Measurements from ENCODE around the gene IQSEC1. TPM values are rescaled to one million over a fixed set of nuclear protein-coding genes. Genes with fewer than 3 reads are reported as not detected.

The IQSEC1 gene
- polyA plus RNA-seq, 2 of the 4 experiments (the other 2 are of a cell fraction): 3.7 to 10.7 TPM

DNA sequence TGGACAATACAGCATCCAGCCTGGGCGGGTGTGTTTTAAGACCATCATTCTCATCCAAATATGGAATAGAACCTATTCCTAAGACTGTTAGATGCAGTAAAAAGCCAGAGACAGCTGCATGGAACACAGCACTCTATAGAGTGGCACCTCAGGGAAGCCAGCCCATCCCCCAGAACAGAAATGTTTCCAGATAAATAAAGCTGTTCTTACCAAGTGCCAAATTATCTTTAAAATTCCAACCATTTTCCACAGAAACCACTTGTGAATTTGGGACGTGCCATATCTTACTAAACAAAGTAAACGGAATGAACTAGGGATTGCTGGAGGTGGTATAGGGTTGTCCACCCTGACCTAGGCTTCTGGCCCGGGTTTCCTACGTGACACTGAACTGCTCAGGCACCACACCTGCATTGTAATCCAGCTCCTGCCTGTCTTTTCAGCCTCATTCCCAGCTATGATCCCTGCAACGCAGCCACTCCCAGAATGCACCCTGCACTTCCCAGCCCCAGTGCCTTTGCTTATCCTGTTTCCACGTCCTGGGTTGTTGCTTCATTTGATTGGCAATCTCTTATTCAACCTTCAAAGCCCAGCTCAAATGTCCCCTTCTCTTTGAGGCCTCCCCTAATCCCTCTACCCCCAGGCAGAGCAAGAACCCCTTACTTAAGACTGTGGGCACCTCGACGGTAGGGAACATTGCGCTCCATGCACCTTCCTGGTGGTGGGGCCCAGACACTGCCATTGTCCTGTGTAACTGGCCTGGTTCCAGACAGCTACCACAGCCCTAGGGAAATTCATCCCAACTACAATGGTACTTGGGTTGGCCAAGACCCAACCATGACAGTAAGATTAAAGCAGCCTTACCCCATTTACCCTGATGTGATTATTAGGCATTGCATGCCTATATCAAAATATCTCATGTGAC, 100.2 kb downstream of the IQSEC1 start:
- no peak overlapping the region for H3K4me3 ChIP-seq
- DNase-seq (ENCODE audit: low read depth in 1 of 2, low spot score in 1 of 2) (no peak), FAIRE-seq (no peak), ATAC-seq (no peak)
- no peak overlapping the region for H3K4me2 ChIP-seq
- ChIA-PET POLR2A (no interaction called here), CTCF (interaction anchor here (0.6 to 8.5 kb wide), 7 partner anchors 11 to 149 kb away, joined by 3 to 74 read pairs (median 4); no protein-coding TSS in a partner anchor)
- TF ChIP-seq PHF8 (IDR thresholded peaks at IDR 0.05; ENCODE audit: borderline replicate concordance, low read depth) (no peak), CEBPB (IDR thresholded peaks at IDR 0.05) (no peak), MAFK (IDR thresholded peaks at IDR 0.05; ENCODE audit: partially characterized antibody) (no peak), HOXA7 (CRISPR knock-in tag; IDR thresholded peaks at IDR 0.05) (no peak), HOXB13 (CRISPR knock-in tag; IDR thresholded peaks at IDR 0.05; ENCODE audit: low read depth) (no peak), TFCP2L1 (CRISPR knock-in tag; IDR thresholded peaks at IDR 0.05) (no peak), ESRRA (IDR thresholded peaks at IDR 0.05; ENCODE audit: borderline replicate concordance, low read length) (no peak), EHMT2 (IDR thresholded peaks at IDR 0.05; ENCODE audit: low read depth) (no peak), USF2 (IDR thresholded peaks at IDR 0.05) (no peak), SMC3 (IDR thresholded peaks at IDR 0.05) (no peak), ZC3H11A (IDR thresholded peaks at IDR 0.05) (no peak)
- TF ChIP-seq, protein P1, sequence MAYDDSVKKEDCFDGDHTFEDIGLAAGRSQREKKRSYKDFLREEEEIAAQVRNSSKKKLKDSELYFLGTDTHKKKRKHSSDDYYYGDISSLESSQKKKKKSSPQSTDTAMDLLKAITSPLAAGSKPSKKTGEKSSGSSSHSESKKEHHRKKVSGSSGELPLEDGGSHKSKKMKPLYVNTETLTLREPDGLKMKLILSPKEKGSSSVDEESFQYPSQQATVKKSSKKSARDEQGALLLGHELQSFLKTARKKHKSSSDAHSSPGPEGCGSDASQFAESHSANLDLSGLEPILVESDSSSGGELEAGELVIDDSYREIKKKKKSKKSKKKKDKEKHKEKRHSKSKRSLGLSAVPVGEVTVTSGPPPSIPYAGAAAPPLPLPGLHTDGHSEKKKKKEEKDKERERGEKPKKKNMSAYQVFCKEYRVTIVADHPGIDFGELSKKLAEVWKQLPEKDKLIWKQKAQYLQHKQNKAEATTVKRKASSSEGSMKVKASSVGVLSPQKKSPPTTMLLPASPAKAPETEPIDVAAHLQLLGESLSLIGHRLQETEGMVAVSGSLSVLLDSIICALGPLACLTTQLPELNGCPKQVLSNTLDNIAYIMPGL (CRISPR knock-in tag; IDR thresholded peaks at IDR 0.05; ENCODE audit: borderline replicate concordance): no peak
- TF ChIP-seq, protein P2, sequence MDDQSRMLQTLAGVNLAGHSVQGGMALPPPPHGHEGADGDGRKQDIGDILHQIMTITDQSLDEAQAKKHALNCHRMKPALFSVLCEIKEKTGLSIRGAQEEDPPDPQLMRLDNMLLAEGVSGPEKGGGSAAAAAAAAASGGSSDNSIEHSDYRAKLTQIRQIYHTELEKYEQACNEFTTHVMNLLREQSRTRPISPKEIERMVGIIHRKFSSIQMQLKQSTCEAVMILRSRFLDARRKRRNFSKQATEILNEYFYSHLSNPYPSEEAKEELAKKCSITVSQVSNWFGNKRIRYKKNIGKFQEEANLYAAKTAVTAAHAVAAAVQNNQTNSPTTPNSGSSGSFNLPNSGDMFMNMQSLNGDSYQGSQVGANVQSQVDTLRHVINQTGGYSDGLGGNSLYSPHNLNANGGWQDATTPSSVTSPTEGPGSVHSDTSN (IDR thresholded peaks at IDR 0.05): no peak
- WGBS (ENCODE audit: missing lambda C conversion rate): 76% methylated on average over 9 of the region's 10 CpGs
- no peaks in the 10 kb centered on the region for H3K4me1 ChIP-seq
- H3K9me3 ChIP-seq: no peaks in the 10 kb centered on the region
- H3K27ac ChIP-seq: no peak overlapping the region

- ATAC-seq (no peak), FAIRE-seq (no peak), DNase-seq (ENCODE audit: low read depth in 1 of 2, low spot score in 1 of 2) (no peak)
- ChIA-PET CTCF (interaction anchor here (0.6 to 8.5 kb wide), 6 partner anchors 12 to 407 kb away, joined by 3 to 74 read pairs (median 4); no protein-coding TSS in a partner anchor), POLR2A (no interaction called here)
- WGBS (ENCODE audit: missing lambda C conversion rate): 77% methylated on average over 3 of the region's 3 CpGs
- Histone ChIP-seq H3K4me2 (no peak overlapping the region), H3K9me3 (no peaks in the 10 kb centered on the region), H3K4me1 (no peaks in the 10 kb centered on the region), H3K4me3 (no peak overlapping the region), H3K27ac (no peak overlapping the region)
- TF ChIP-seq EHMT2 (IDR thresholded peaks at IDR 0.05; ENCODE audit: low read depth) (no peak), JUNB (IDR thresholded peaks at IDR 0.05) (no peak), ZSCAN20 (CRISPR knock-in tag; IDR thresholded peaks at IDR 0.05) (no peak), REST (IDR thresholded peaks at IDR 0.05) (no peak), GATA3 (IDR thresholded peaks at IDR 0.05; ENCODE audit: borderline replicate concordance) (no peak), EHF (CRISPR knock-in tag; IDR thresholded peaks at IDR 0.05) (no peak), NFE2L2 (conservative IDR thresholded peaks at IDR 0.05; ENCODE audit: low read length) (no peak), ELK1 (IDR thresholded peaks at IDR 0.05; ENCODE audit: low read depth, low read length) (no peak), HOXB13 (CRISPR knock-in tag; IDR thresholded peaks at IDR 0.05; ENCODE audit: low read depth) (no peak), MYC (IDR thresholded peaks at IDR 0.05; ENCODE audit: borderline replicate concordance, low read length) (no peak)
- TF ChIP-seq, protein P3, sequence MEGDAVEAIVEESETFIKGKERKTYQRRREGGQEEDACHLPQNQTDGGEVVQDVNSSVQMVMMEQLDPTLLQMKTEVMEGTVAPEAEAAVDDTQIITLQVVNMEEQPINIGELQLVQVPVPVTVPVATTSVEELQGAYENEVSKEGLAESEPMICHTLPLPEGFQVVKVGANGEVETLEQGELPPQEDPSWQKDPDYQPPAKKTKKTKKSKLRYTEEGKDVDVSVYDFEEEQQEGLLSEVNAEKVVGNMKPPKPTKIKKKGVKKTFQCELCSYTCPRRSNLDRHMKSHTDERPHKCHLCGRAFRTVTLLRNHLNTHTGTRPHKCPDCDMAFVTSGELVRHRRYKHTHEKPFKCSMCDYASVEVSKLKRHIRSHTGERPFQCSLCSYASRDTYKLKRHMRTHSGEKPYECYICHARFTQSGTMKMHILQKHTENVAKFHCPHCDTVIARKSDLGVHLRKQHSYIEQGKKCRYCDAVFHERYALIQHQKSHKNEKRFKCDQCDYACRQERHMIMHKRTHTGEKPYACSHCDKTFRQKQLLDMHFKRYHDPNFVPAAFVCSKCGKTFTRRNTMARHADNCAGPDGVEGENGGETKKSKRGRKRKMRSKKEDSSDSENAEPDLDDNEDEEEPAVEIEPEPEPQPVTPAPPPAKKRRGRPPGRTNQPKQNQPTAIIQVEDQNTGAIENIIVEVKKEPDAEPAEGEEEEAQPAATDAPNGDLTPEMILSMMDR (IDR thresholded peaks at IDR 0.05): no peak
- TF ChIP-seq, protein P1 (CRISPR knock-in tag; IDR thresholded peaks at IDR 0.05; ENCODE audit: borderline replicate concordance): no peak
Measured at GRCh38 chr3:12972043-12972442, 101.2 kb downstream of the IQSEC1 start.

Data from A549 (cell line).